ENCODE results near the gene GALNT15. TPM values are rescaled to one million over a fixed set of nuclear protein-coding genes. Genes with fewer than 3 reads are reported as not detected.

GALNT15 gene
- total RNA-seq, 1 donor from 2014 or later, result 3.7 TPM

GRCh38 chr3:16253601-16254000 lies 79.1 kb downstream of the GALNT15 start:
- no peak overlapping the region for H3K9ac ChIP-seq (ENCODE audit: low read depth in 1 of 3, low read length in 3 of 3)
- no peaks in the 10 kb centered on the region for H3K9me3 ChIP-seq (ENCODE audit: control insufficient read depth in 3 of 3, low read length in 3 of 3)
- no peak overlapping the region for H3K27ac ChIP-seq (ENCODE audit: low read depth, low read length)
- H3K36me3 ChIP-seq (ENCODE audit: control insufficient read depth in 3 of 3, insufficient read depth in 3 of 3, low read length in 3 of 3), result no peaks in the 10 kb centered on the region
- peaks cover 13 to 35% (median 28%) of the 10 kb centered on the region in 3 donors for H3K4me1 ChIP-seq (ENCODE audit: control insufficient read depth in 3 of 3, insufficient read depth in 3 of 3, low read length in 3 of 3)
- H3K4me3 ChIP-seq (ENCODE audit: low read length in 3 of 3), result peak overlapping the region in 1 of 3 donors; percentile 1
- H3K27me3 ChIP-seq (ENCODE audit: control insufficient read depth in 3 of 3, insufficient read depth in 3 of 3, low read length in 3 of 3), result no peaks in the 10 kb centered on the region

DNA sequence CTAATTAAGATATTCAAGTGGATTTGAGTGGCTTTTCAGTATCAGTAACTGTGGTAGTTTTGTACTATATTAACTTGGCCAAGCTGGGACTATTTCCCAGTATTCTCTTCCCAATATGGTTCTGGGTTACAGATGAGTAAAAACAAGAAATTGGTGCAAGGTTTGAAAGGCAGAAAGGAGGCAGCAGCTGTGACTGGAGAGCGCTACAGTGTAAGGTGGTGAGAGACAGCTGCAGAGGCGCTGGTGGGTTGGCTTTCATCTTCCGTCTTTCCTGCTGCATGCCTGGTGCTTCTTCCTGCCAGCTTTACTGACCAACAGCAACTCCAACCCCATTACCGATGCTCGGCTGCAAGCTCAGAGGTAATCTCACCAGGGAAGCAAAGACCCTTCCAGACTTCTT lies 80.4 kb downstream of the GALNT15 start:
- Histone ChIP-seq H3K36me3 (ENCODE audit: control insufficient read depth in 3 of 3, insufficient read depth in 3 of 3, low read length in 3 of 3) (peaks cover 2 to 8% (median 5%) of the 10 kb centered on the region in 3 donors), H3K27me3 (ENCODE audit: control insufficient read depth in 3 of 3, insufficient read depth in 3 of 3, low read length in 3 of 3) (no peaks in the 10 kb centered on the region), H3K27ac (ENCODE audit: low read depth, low read length) (no peak overlapping the region), H3K4me1 (ENCODE audit: control insufficient read depth in 3 of 3, insufficient read depth in 3 of 3, low read length in 3 of 3) (peaks cover 13 to 38% (median 28%) of the 10 kb centered on the region in 3 donors), H3K9ac (ENCODE audit: low read depth in 1 of 3, low read length in 3 of 3) (peak overlapping the region in 1 of 3 donors; percentile 40), H3K9me3 (ENCODE audit: control insufficient read depth in 3 of 3, low read length in 3 of 3) (no peaks in the 10 kb centered on the region), H3K4me3 (ENCODE audit: low read length in 3 of 3) (no peak overlapping the region)

DNA sequence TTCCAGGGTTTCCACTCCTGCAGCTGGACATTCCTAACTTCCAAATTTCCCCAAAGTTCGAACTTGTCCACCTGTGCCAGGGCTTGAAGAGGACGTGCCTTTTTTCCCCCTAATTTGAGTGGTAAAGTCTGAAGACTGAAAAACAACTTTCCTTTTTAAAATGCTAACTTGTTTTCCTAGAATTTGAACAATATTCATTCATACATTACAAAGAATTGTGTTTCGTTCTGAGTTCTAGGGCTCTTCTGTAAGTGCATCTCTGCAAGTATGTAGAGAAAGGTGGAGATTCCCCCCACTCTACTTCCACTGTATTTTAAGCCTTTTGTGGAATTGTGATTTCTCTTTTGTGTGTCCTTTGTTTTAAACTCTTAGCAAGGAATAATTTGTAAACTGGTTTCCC lies 80.8 kb downstream of the GALNT15 start:
- no peaks in the 10 kb centered on the region for H3K27me3 ChIP-seq (ENCODE audit: control insufficient read depth in 3 of 3, insufficient read depth in 3 of 3, low read length in 3 of 3)
- no peak overlapping the region for H3K4me3 ChIP-seq (ENCODE audit: low read length in 3 of 3)
- H3K9me3 ChIP-seq (ENCODE audit: control insufficient read depth in 3 of 3, low read length in 3 of 3), result no peaks in the 10 kb centered on the region
- peaks cover 13 to 38% (median 28%) of the 10 kb centered on the region in 3 donors for H3K4me1 ChIP-seq (ENCODE audit: control insufficient read depth in 3 of 3, insufficient read depth in 3 of 3, low read length in 3 of 3)
- no peak overlapping the region for H3K27ac ChIP-seq (ENCODE audit: low read depth, low read length)
- peak overlapping the region in 1 of 3 donors; percentile 40 for H3K9ac ChIP-seq (ENCODE audit: low read depth in 1 of 3, low read length in 3 of 3)
- H3K36me3 ChIP-seq (ENCODE audit: control insufficient read depth in 3 of 3, insufficient read depth in 3 of 3, low read length in 3 of 3), result peaks cover 2 to 11% (median 6%) of the 10 kb centered on the region in 3 donors

GRCh38 chr3:16255726-16256125 lies 81.2 kb downstream of the GALNT15 start:
- H3K27me3 ChIP-seq (ENCODE audit: control insufficient read depth in 3 of 3, insufficient read depth in 3 of 3, low read length in 3 of 3), result no peaks in the 10 kb centered on the region
- H3K36me3 ChIP-seq (ENCODE audit: control insufficient read depth in 3 of 3, insufficient read depth in 3 of 3, low read length in 3 of 3), result peaks cover 2 to 15% (median 6%) of the 10 kb centered on the region in 3 donors
- no peak overlapping the region for H3K9ac ChIP-seq (ENCODE audit: low read depth in 1 of 3, low read length in 3 of 3)
- peaks cover 13 to 38% (median 28%) of the 10 kb centered on the region in 3 donors for H3K4me1 ChIP-seq (ENCODE audit: control insufficient read depth in 3 of 3, insufficient read depth in 3 of 3, low read length in 3 of 3)
- H3K4me3 ChIP-seq (ENCODE audit: low read length in 3 of 3), result no peak overlapping the region
- H3K9me3 ChIP-seq (ENCODE audit: control insufficient read depth in 3 of 3, low read length in 3 of 3), result no peaks in the 10 kb centered on the region
- no peak overlapping the region for H3K27ac ChIP-seq (ENCODE audit: low read depth, low read length)

- Histone ChIP-seq H3K4me1 (ENCODE audit: control insufficient read depth in 3 of 3, insufficient read depth in 3 of 3, low read length in 3 of 3) (peaks cover 13 to 38% (median 30%) of the 10 kb centered on the region in 3 donors), H3K9ac (ENCODE audit: low read depth in 1 of 3, low read length in 3 of 3) (no peak overlapping the region), H3K4me3 (ENCODE audit: low read length in 3 of 3) (no peak overlapping the region), H3K9me3 (ENCODE audit: control insufficient read depth in 3 of 3, low read length in 3 of 3) (no peaks in the 10 kb centered on the region), H3K27ac (ENCODE audit: low read depth, low read length) (no peak overlapping the region), H3K27me3 (ENCODE audit: control insufficient read depth in 3 of 3, insufficient read depth in 3 of 3, low read length in 3 of 3) (no peaks in the 10 kb centered on the region), H3K36me3 (ENCODE audit: control insufficient read depth in 3 of 3, insufficient read depth in 3 of 3, low read length in 3 of 3) (peaks cover 2 to 22% (median 6%) of the 10 kb centered on the region in 3 donors)
These were observed 82.8 kb downstream of the GALNT15 start for GRCh38 chr3:16257309-16257708.

- Histone ChIP-seq H3K36me3 (ENCODE audit: control insufficient read depth in 3 of 3, insufficient read depth in 3 of 3, low read length in 3 of 3) (peaks cover 2 to 22% (median 6%) of the 10 kb centered on the region in 3 donors), H3K9ac (ENCODE audit: low read depth in 1 of 3, low read length in 3 of 3) (peak overlapping the region in 2 of 3 donors; percentile 14 to 58), H3K4me3 (ENCODE audit: low read length in 3 of 3) (no peak overlapping the region), H3K4me1 (ENCODE audit: control insufficient read depth in 3 of 3, insufficient read depth in 3 of 3, low read length in 3 of 3) (peaks cover 16 to 36% (median 35%) of the 10 kb centered on the region in 3 donors), H3K27ac (ENCODE audit: low read depth, low read length) (peak overlapping the region; percentile 59), H3K9me3 (ENCODE audit: control insufficient read depth in 3 of 3, low read length in 3 of 3) (no peaks in the 10 kb centered on the region), H3K27me3 (ENCODE audit: control insufficient read depth in 3 of 3, insufficient read depth in 3 of 3, low read length in 3 of 3) (no peaks in the 10 kb centered on the region)
These were observed 83.7 kb downstream of the GALNT15 start for GRCh38 chr3:16258177-16258576.

GRCh38 chr3:16258866-16259265 lies 84.4 kb downstream of the GALNT15 start:
- H3K4me1 ChIP-seq (ENCODE audit: control insufficient read depth in 3 of 3, insufficient read depth in 3 of 3, low read length in 3 of 3), result peaks cover 15 to 32% (median 31%) of the 10 kb centered on the region in 3 donors
- H3K36me3 ChIP-seq (ENCODE audit: control insufficient read depth in 3 of 3, insufficient read depth in 3 of 3, low read length in 3 of 3), result peaks cover 2 to 22% (median 6%) of the 10 kb centered on the region in 3 donors
- no peak overlapping the region for H3K9ac ChIP-seq (ENCODE audit: low read depth in 1 of 3, low read length in 3 of 3)
- H3K9me3 ChIP-seq (ENCODE audit: control insufficient read depth in 3 of 3, low read length in 3 of 3), result no peaks in the 10 kb centered on the region
- H3K27me3 ChIP-seq (ENCODE audit: control insufficient read depth in 3 of 3, insufficient read depth in 3 of 3, low read length in 3 of 3), result no peaks in the 10 kb centered on the region
- H3K27ac ChIP-seq (ENCODE audit: low read depth, low read length), result peak overlapping the region; percentile 59
- H3K4me3 ChIP-seq (ENCODE audit: low read length in 3 of 3), result no peak overlapping the region

- Histone ChIP-seq H3K27me3 (ENCODE audit: control insufficient read depth in 3 of 3, insufficient read depth in 3 of 3, low read length in 3 of 3) (no peaks in the 10 kb centered on the region), H3K9ac (ENCODE audit: low read depth in 1 of 3, low read length in 3 of 3) (no peak overlapping the region), H3K4me1 (ENCODE audit: control insufficient read depth in 3 of 3, insufficient read depth in 3 of 3, low read length in 3 of 3) (peaks cover 14 to 25% (median 21%) of the 10 kb centered on the region in 3 donors), H3K4me3 (ENCODE audit: low read length in 3 of 3) (no peak overlapping the region), H3K9me3 (ENCODE audit: control insufficient read depth in 3 of 3, low read length in 3 of 3) (no peaks in the 10 kb centered on the region), H3K36me3 (ENCODE audit: control insufficient read depth in 3 of 3, insufficient read depth in 3 of 3, low read length in 3 of 3) (peaks cover 2 to 22% (median 6%) of the 10 kb centered on the region in 3 donors), H3K27ac (ENCODE audit: low read depth, low read length) (no peak overlapping the region)
These were observed 85.6 kb downstream of the GALNT15 start for GRCh38 chr3:16260046-16260445.

DNA sequence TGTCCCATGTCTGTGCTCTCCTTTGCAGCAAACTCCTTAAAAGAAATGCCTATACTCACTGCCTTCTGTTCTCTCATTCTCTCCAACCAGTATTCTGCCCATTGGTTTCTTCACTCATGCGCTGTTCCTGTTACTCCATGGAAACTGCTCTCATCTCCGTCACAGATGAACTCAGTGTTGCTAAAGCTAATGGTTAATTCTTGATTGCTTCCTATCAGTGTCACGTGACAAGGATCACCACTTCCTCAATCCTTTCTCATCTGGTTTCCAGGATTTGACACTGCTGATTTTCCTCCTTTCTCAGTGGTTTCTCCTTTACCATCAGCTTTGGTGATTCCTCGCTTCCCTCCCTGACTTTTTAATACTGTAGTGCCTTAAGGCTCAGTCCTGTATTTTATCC lies 87.7 kb downstream of the GALNT15 start:
- no peaks in the 10 kb centered on the region for H3K27me3 ChIP-seq (ENCODE audit: control insufficient read depth in 3 of 3, insufficient read depth in 3 of 3, low read length in 3 of 3)
- no peaks in the 10 kb centered on the region for H3K9me3 ChIP-seq (ENCODE audit: control insufficient read depth in 3 of 3, low read length in 3 of 3)
- no peak overlapping the region for H3K9ac ChIP-seq (ENCODE audit: low read depth in 1 of 3, low read length in 3 of 3)
- H3K27ac ChIP-seq (ENCODE audit: low read depth, low read length), result no peak overlapping the region
- H3K4me3 ChIP-seq (ENCODE audit: low read length in 3 of 3), result no peak overlapping the region
- peaks cover 2 to 22% (median 6%) of the 10 kb centered on the region in 3 donors for H3K36me3 ChIP-seq (ENCODE audit: control insufficient read depth in 3 of 3, insufficient read depth in 3 of 3, low read length in 3 of 3)
- peaks cover 31 to 34% (median 34%) of the 10 kb centered on the region in 3 donors for H3K4me1 ChIP-seq (ENCODE audit: control insufficient read depth in 3 of 3, insufficient read depth in 3 of 3, low read length in 3 of 3)

GRCh38 chr3:16264174-16264707 lies 89.8 kb downstream of the GALNT15 start:
- H3K4me1 ChIP-seq (ENCODE audit: control insufficient read depth in 3 of 3, insufficient read depth in 3 of 3, low read length in 3 of 3), result peaks cover 30 to 38% (median 35%) of the 10 kb centered on the region in 3 donors
- H3K36me3 ChIP-seq (ENCODE audit: control insufficient read depth in 3 of 3, insufficient read depth in 3 of 3, low read length in 3 of 3), result peaks cover 0 to 19% (median 6%) of the 10 kb centered on the region in 3 donors
- H3K27me3 ChIP-seq (ENCODE audit: control insufficient read depth in 3 of 3, insufficient read depth in 3 of 3, low read length in 3 of 3), result no peaks in the 10 kb centered on the region
- peak overlapping the region; percentile 85 for H3K27ac ChIP-seq (ENCODE audit: low read depth, low read length)
- H3K4me3 ChIP-seq (ENCODE audit: low read length in 3 of 3), result peak overlapping the region; percentile 88 to 99 (median 93)
- H3K9me3 ChIP-seq (ENCODE audit: control insufficient read depth in 3 of 3, low read length in 3 of 3), result no peaks in the 10 kb centered on the region
- H3K9ac ChIP-seq (ENCODE audit: low read depth in 1 of 3, low read length in 3 of 3), result peak overlapping the region; percentile 86 to 95 (median 90)
